ENCODE results near the gene RNF214. TPM values are rescaled to one million over a fixed set of nuclear protein-coding genes. Genes with fewer than 3 reads are reported as not detected.

Gene RNF214
- polyA plus RNA-seq, 3 donors = 6.4 to 13.8 (median 7.8) TPM

DNA sequence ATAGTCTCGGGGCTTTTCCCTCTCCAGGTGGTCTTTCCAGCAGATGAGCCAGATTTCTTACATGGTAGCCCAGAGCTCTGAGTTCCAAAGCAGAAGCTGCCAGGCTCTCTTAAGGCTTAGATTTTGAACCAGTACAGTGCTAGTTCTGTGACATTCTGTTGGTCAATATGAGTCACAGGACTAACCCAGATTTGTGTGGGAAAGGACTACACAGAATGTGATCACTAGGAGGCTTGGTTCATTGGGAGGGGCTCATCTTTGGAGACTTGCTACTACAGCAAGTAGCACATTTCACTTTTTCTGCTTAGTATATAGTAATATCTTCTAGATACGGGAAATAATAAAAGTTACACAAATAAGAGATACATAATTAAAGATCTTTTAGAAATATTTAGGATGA, 24.1 kb downstream of the RNF214 start:
- Mint-ChIP-seq H3K9me3 (peaks cover 0 to 3% (median 0%) of the 10 kb centered on the region in 7 donors), H3K4me3 (no peak overlapping the region), H3K4me1 (no peaks in the 10 kb centered on the region), H3K36me3 (peaks cover 59 to 64% of the 10 kb centered on the region in 2 donors), H3K27ac (no peak overlapping the region), H3K27me3 (ENCODE audit: low read depth in 3 of 3) (no peaks in the 10 kb centered on the region)
- Histone ChIP-seq H3K4me3 (replicated peaks in 1 of 3; ENCODE audit: low read depth in 2 of 3, low read length in 3 of 3) (no peak overlapping the region), H3K4me2 (replicated peaks; ENCODE audit: extremely low read depth, low read length, poor library complexity, severe bottlenecking) (no peak overlapping the region), H3K79me2 (ENCODE audit: insufficient read depth, low read length) (no peaks in the 10 kb centered on the region), H3K4me1 (ENCODE audit: control insufficient read depth in 1 of 2, insufficient read depth in 2 of 2, low read length in 2 of 2) (no peaks in the 10 kb centered on the region), H3K9ac (ENCODE audit: insufficient read depth, low read length, poor library complexity, severe bottlenecking) (no peak overlapping the region), H4K20me1 (ENCODE audit: insufficient read depth, low read length) (no peaks in the 10 kb centered on the region), H3K27me3 (ENCODE audit: control insufficient read depth in 2 of 2, insufficient read depth in 2 of 2, low read length in 2 of 2) (no peaks in the 10 kb centered on the region), H3K36me3 (replicated peaks in 1 of 2; ENCODE audit: control insufficient read depth in 1 of 2, insufficient read depth in 2 of 2, low read length in 2 of 2) (peaks cover 25 to 72% of the 10 kb centered on the region in 2 donors), H3K27ac (ENCODE audit: low read depth in 1 of 2, low read length in 2 of 2) (no peak overlapping the region), H2AFZ (ENCODE audit: insufficient read depth, low read depth, low read length, poor library complexity, severe bottlenecking) (no peak overlapping the region), H3K9me3 (replicated peaks in 1 of 2; ENCODE audit: control insufficient read depth in 1 of 2, insufficient read depth in 1 of 2, low read length in 2 of 2) (no peaks in the 10 kb centered on the region)
- WGBS (ENCODE audit: insufficient coverage) = 100% methylated on average over 1 of the region's 2 CpGs
- DNase-seq = no peak
- intact Hi-C loops (cut with micrococcal nuclease) = no loop called here
- TF ChIP-seq CTCF (IDR thresholded peaks at IDR 0.05) = no peak

- Mint-ChIP-seq H3K27me3 (ENCODE audit: low read depth in 3 of 3) (peaks cover 0 to 1% (median 0%) of the 10 kb centered on the region in 3 donors), H3K27ac (no peak overlapping the region), H3K4me1 (no peaks in the 10 kb centered on the region), H3K4me3 (no peak overlapping the region), H3K9me3 (peaks cover 0 to 3% (median 0%) of the 10 kb centered on the region in 7 donors), H3K36me3 (peaks cover 62 to 66% of the 10 kb centered on the region in 2 donors)
- Histone ChIP-seq H3K36me3 (replicated peaks in 1 of 2; ENCODE audit: control insufficient read depth in 1 of 2, insufficient read depth in 2 of 2, low read length in 2 of 2) (peaks cover 26 to 73% of the 10 kb centered on the region in 2 donors), H3K27me3 (ENCODE audit: control insufficient read depth in 2 of 2, insufficient read depth in 2 of 2, low read length in 2 of 2) (no peaks in the 10 kb centered on the region), H4K20me1 (ENCODE audit: insufficient read depth, low read length) (no peaks in the 10 kb centered on the region), H3K4me3 (replicated peaks in 1 of 3; ENCODE audit: low read depth in 2 of 3, low read length in 3 of 3) (no peak overlapping the region), H2AFZ (ENCODE audit: insufficient read depth, low read depth, low read length, poor library complexity, severe bottlenecking) (no peak overlapping the region), H3K9ac (ENCODE audit: insufficient read depth, low read length, poor library complexity, severe bottlenecking) (no peak overlapping the region), H3K79me2 (ENCODE audit: insufficient read depth, low read length) (no peaks in the 10 kb centered on the region), H3K4me2 (replicated peaks; ENCODE audit: extremely low read depth, low read length, poor library complexity, severe bottlenecking) (no peak overlapping the region), H3K9me3 (replicated peaks in 1 of 2; ENCODE audit: control insufficient read depth in 1 of 2, insufficient read depth in 1 of 2, low read length in 2 of 2) (no peaks in the 10 kb centered on the region), H3K4me1 (ENCODE audit: control insufficient read depth in 1 of 2, insufficient read depth in 2 of 2, low read length in 2 of 2) (no peaks in the 10 kb centered on the region), H3K27ac (ENCODE audit: low read depth in 1 of 2, low read length in 2 of 2) (no peak overlapping the region)
- TF ChIP-seq CTCF (IDR thresholded peaks at IDR 0.05) = no peak
- intact Hi-C loops (cut with micrococcal nuclease) = no loop called here
- DNase-seq = no peak
- WGBS (ENCODE audit: insufficient coverage) = no CpG with 5 or more reads among the region's 2 CpGs
These were observed 26.1 kb downstream of the RNF214 start for GRCh38 chr11:117258576-117258975.
